GM12878 (cell line): ENCODE data around the gene IL22RA2. TPM values are rescaled to one million over a fixed set of nuclear protein-coding genes. Genes with fewer than 3 reads are reported as not detected.

Experiments
- BCL11A ChIP-seq: IDR thresholded peaks from 2 replicates; pipeline ENCODE4 v1.6.1; 2011; ENCODE audit warnings: low read depth, low read length
- BCL3 ChIP-seq: IDR thresholded peaks from 2 replicates; pipeline ENCODE4 v1.6.1; 2011; ENCODE audit warnings: borderline replicate concordance, low read depth, mild to moderate bottlenecking, moderate library complexity, low read length; ENCODE audit not compliant: insufficient read depth, poor library complexity, severe bottlenecking
- BHLHE40 ChIP-seq, 2 experiments: fragments of 450-650 bp in 1 of 2; IDR thresholded peaks; 2 replicates each; pipeline ENCODE4 v1.6.1; 2011 to 2017; ENCODE audit warnings: low read depth in 2 of 2, borderline replicate concordance in 1 of 2, improper control_type of control experiment in 1 of 2, low read length in 1 of 2, mild to moderate bottlenecking in 1 of 2
- CTCF ChIP-seq, 3 experiments: IDR thresholded peaks in 2 of 3; conservative IDR thresholded peaks in 1 of 3; 2 replicates each; pipeline ENCODE4 v1.5.1; 2011; ENCODE audit warnings: low read depth in 3 of 3, low read length in 3 of 3, mild to moderate bottlenecking in 3 of 3, control low read depth in 2 of 3, moderate library complexity in 2 of 3, inconsistent platforms in 1 of 3, mixed read lengths in 1 of 3; ENCODE audit not compliant: control insufficient read depth in 2 of 3, insufficient read depth in 1 of 3; ENCODE audit errors: extremely low read depth in 1 of 3
- EGR1 ChIP-seq, 2 experiments: IDR thresholded peaks; 1 replicate in 1 of 2; 2 replicates in 1 of 2; pipeline ENCODE4 v1.6.1; 2011 to 2012; ENCODE audit warnings: low read depth in 2 of 2, low read length in 2 of 2, borderline replicate concordance in 1 of 2, mild to moderate bottlenecking in 1 of 2, moderate library complexity in 1 of 2
- GABPA ChIP-seq: IDR thresholded peaks from 2 replicates; pipeline ENCODE4 v1.6.1; 2014; ENCODE audit warnings: antibody characterized with exemption, low read depth, mild to moderate bottlenecking, inconsistent platforms
- HDAC2 ChIP-seq: fragments of 200-600 bp; sonication (generic); IDR thresholded peaks from 2 replicates; pipeline ENCODE4 v1.6.1; 2017
- LARP7 ChIP-seq: fragments of 450-650 bp; IDR thresholded peaks from 2 replicates; pipeline ENCODE4 v1.6.1; 2017; ENCODE audit warnings: mild to moderate bottlenecking
- NFIC ChIP-seq: IDR thresholded peaks from 2 replicates; pipeline ENCODE4 v1.6.1; 2012; ENCODE audit warnings: low read depth, mild to moderate bottlenecking, inconsistent platforms, low read length, moderate library complexity
- NFYB ChIP-seq: IDR thresholded peaks from 2 replicates; pipeline ENCODE4 v1.6.1; 2011; ENCODE audit warnings: low read depth, mild to moderate bottlenecking, low read length, improper control_type of control experiment, moderate library complexity; ENCODE audit not compliant: insufficient read depth
- NKRF ChIP-seq: fragments of 450-650 bp; conservative IDR thresholded peaks from 2 replicates; pipeline ENCODE4 v1.6.1; 2017; ENCODE audit warnings: mild to moderate bottlenecking, moderate library complexity
- PAX8 ChIP-seq: fragments of 450-650 bp; IDR thresholded peaks from 2 replicates; pipeline ENCODE4 v1.6.1; 2017; ENCODE audit warnings: mild to moderate bottlenecking, moderate library complexity
- RB1 ChIP-seq: fragments of 450-650 bp; formaldehyde crosslinking; IDR thresholded peaks from 2 replicates; pipeline ENCODE4 v1.6.1; 2017; ENCODE audit warnings: mild to moderate bottlenecking, borderline replicate concordance
- SIX5 ChIP-seq: IDR thresholded peaks from 2 replicates; pipeline ENCODE4 v1.6.1; 2011; ENCODE audit warnings: mild to moderate bottlenecking, low read depth, low read length, moderate library complexity; ENCODE audit not compliant: severe bottlenecking
- SMC3 ChIP-seq: IDR thresholded peaks from 2 replicates; pipeline ENCODE4 v1.6.1; 2011; ENCODE audit warnings: low read length, improper control_type of control experiment, borderline replicate concordance
- SREBF1 ChIP-seq: IDR thresholded peaks from 2 replicates; pipeline ENCODE4 v1.6.1; 2012; ENCODE audit warnings: mild to moderate bottlenecking, low read length
- STAT3 ChIP-seq: IDR thresholded peaks from 2 replicates; pipeline ENCODE4 v1.6.1; 2011; ENCODE audit warnings: low read depth, low read length, improper control_type of control experiment
- SUPT20H ChIP-seq: IDR thresholded peaks from 2 replicates; pipeline ENCODE4 v1.6.1; 2011; ENCODE audit warnings: low read depth, mild to moderate bottlenecking, low read length, moderate library complexity, borderline replicate concordance; ENCODE audit not compliant: control insufficient read depth
- TCF3 ChIP-seq: IDR thresholded peaks from 2 replicates; pipeline ENCODE4 v1.6.1; 2012; ENCODE audit warnings: low read depth, mild to moderate bottlenecking, low read length, borderline replicate concordance; ENCODE audit not compliant: insufficient read depth
- YBX1 ChIP-seq: fragments of 450-650 bp; IDR thresholded peaks from 2 replicates; pipeline ENCODE4 v1.6.1; 2016; ENCODE audit warnings: antibody characterized with exemption
- ZBTB33 ChIP-seq: fragments of 450-650 bp; IDR thresholded peaks from 2 replicates; pipeline ENCODE4 v1.6.1; 2017; ENCODE audit warnings: mild to moderate bottlenecking
- ZNF207 ChIP-seq: fragments of 450-650 bp; IDR thresholded peaks from 2 replicates; pipeline ENCODE4 v1.6.1; 2014; ENCODE audit warnings: antibody characterized with exemption, mild to moderate bottlenecking, borderline replicate concordance
- ZZZ3 ChIP-seq: IDR thresholded peaks from 2 replicates; pipeline ENCODE4 v1.6.1; 2011; ENCODE audit warnings: low read depth; ENCODE audit not compliant: control insufficient read depth, insufficient read length
- polyA plus RNA-seq, 11 experiments: library from polyadenylated mRNA; depleted of rRNA in 4 of 11; unstranded in 6 of 11; stranded (reverse) in 5 of 11; fragments of >200 nt; fragmentation: Nextera tagmentation in 4 of 11; fragmentation: Illumina TruSeq in 1 of 11; extraction: Ambion mirVana in 4 of 11; extraction: Trizol in 1 of 11; gene quantifications; 1 replicate in 1 of 11; 2 replicates in 10 of 11; pipeline versions ENCODE4 v1.2.1 to v1.2.3, GENCODE V29; 2011 to 2016; ENCODE audit warnings: inconsistent platforms in 2 of 11, missing spikeins in 2 of 11, low read depth in 1 of 11
- total RNA-seq, 4 experiments: library from RNA; depleted of rRNA in 3 of 4; stranded (reverse); fragments of >200 nt in 3 of 4; fragmentation: Illumina TruSeq in 1 of 4; extraction: Trizol in 1 of 4; gene quantifications; 2 replicates each; pipeline versions ENCODE4 v1.2.1 to v1.2.3, GENCODE V29; 2013 to 2021

The IL22RA2 gene
- total and polyA plus RNA-seq, 10 of the 15 experiments (the other 5 are each of a cell fraction or from before 2014, with no cell fraction given): 0.05 to 0.22 (median 0.09) TPM; not detected in 3

- TF ChIP-seq ZZZ3 (no peak), CTCF (IDR thresholded peaks at IDR 0.05 in 2 of 3, conservative IDR thresholded peaks at IDR 0.05 in 1 of 3; ENCODE audit: control insufficient read depth in 2 of 3, extremely low read depth in 1 of 3, insufficient read depth in 1 of 3, low read depth in 3 of 3, low read length in 3 of 3) (no peak), SMC3 (no peak), LARP7 (peak; percentile 84), PAX8 (no peak), BCL3 (no peak), RB1 (peak; percentile 52; the same call in 1 of the 2 replicates), BHLHE40 (IDR thresholded peaks at IDR 0.05; ENCODE audit: borderline replicate concordance in 1 of 2, low read depth in 2 of 2, low read length in 1 of 2) (peak; percentile 50 to 56; a peak in 1 of 4 replicates), SIX5 (no peak), ZNF207 (no peak), TCF3 (no peak), BCL11A (no peak), YBX1 (no peak), GABPA (peak; percentile 79), HDAC2 (no peak), NFYB (no peak), SUPT20H (no peak), SREBF1 (no peak), ZBTB33 (no peak), STAT3 (no peak), NKRF (peak; percentile 68; the same call in 1 of the 2 replicates), EGR1 (IDR thresholded peaks at IDR 0.05; ENCODE audit: borderline replicate concordance in 1 of 2, low read depth in 2 of 2, low read length in 2 of 2) (peak in 1 of 2 experiments; percentile 81; a peak in 2 of 3 replicates), NFIC (no peak)
These were observed 45.6 kb upstream of the IL22RA2 start, which contains the start of gene IFNGR1 (continued) for GRCh38 chr6:137218917-137219663.
